ENCODE data around the gene MYO5C. TPM values are rescaled to one million over a fixed set of nuclear protein-coding genes. Genes with fewer than 3 reads are reported as not detected.
"Not testable (repeated sequence)": the region's sequence is repeated elsewhere in the genome, so short reads cannot be mapped to it uniquely, and the experiment has no call there.

The MYO5C gene
- total RNA-seq, 1 donor from 2014 or later = 74.7 TPM

DNA sequence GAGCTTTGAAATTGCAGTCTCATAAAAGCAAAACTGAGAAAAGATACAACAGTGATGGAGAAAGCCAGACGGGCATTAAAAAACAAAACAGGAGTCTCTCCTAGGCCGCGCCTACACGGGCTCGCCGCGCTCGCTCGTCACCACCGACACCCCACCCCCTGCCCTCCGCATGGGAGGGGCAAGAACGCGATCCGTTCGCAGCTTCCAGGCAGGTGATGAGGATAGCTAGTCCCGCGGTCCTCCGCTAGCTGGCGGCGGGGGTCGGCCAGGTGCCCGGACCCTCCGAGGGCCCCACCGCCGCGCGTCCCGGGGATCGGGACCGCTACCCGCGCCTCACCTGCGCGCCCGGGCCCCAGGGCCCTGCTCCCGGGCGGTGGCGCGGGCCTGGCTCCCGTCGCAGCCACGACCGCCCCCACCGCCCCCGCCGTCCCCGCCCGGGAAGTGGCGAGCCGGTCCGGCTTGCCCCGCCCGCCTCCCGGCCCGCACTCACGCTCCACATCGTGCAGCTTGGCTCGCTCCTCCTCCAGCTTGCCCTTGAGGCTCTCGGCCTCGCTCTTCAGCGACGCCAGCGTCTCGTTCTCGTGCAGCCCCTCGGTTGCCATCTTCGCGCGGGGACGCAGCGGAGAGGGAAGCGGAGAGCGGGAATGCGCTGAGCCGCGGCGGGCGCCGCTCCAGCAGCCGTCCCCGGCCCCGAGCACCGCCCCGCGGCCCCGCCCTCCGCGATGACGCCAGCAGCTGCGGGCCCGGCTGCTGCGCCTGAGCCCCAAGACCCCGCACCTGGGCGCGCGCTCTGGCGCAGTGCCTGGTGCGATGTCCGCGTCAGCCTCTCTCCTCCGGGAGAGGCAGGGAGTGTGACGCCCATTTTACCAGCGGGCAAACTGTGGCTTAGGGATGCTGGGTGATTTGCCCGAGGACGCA, 116.1 kb downstream of the MYO5C start:
- TF ChIP-seq, protein P1, sequence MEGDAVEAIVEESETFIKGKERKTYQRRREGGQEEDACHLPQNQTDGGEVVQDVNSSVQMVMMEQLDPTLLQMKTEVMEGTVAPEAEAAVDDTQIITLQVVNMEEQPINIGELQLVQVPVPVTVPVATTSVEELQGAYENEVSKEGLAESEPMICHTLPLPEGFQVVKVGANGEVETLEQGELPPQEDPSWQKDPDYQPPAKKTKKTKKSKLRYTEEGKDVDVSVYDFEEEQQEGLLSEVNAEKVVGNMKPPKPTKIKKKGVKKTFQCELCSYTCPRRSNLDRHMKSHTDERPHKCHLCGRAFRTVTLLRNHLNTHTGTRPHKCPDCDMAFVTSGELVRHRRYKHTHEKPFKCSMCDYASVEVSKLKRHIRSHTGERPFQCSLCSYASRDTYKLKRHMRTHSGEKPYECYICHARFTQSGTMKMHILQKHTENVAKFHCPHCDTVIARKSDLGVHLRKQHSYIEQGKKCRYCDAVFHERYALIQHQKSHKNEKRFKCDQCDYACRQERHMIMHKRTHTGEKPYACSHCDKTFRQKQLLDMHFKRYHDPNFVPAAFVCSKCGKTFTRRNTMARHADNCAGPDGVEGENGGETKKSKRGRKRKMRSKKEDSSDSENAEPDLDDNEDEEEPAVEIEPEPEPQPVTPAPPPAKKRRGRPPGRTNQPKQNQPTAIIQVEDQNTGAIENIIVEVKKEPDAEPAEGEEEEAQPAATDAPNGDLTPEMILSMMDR (IDR thresholded peaks at IDR 0.05) = no peak
- Histone ChIP-seq H3K4me3 (peak overlapping the region; percentile 77), H3K4me1 (peaks cover 17% of the 10 kb centered on the region), H3K27ac (peak overlapping the region; percentile 89), H3K36me3 (no peaks in the 10 kb centered on the region), H3K9me3 (no peaks in the 10 kb centered on the region), H3K27me3 (ENCODE audit: low read depth) (no peaks in the 10 kb centered on the region)
- ATAC-seq = peak; percentile 92 to 95
- intact Hi-C loops (cut with DNase I) = no loop called here
- DNase-seq = peak; percentile 89

DNA sequence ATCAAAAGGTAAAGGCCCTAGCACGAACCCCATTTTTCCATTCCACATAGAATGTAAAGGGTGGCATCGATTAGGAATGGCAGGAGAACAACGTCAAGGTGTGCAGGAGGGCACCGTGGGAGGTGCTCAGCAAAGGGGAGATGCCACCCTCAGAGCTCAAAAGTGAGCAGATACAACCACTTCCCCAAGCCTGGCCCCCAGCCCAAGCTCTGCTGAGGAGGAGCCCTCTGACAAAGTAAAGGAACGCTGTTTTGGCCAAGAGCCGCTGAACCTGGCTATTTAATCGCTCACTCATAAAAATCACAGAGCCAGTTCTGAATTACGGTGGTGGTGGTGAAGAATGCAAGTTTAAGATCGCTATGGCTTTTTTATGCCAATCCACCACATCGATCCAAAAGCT, 116.8 kb downstream of the MYO5C start:
- Histone ChIP-seq H3K9me3 (no peaks in the 10 kb centered on the region), H3K36me3 (no peaks in the 10 kb centered on the region), H3K27me3 (ENCODE audit: low read depth) (no peaks in the 10 kb centered on the region), H3K4me3 (peak overlapping the region; percentile 77), H3K27ac (peak overlapping the region; percentile 89), H3K4me1 (peaks cover 17% of the 10 kb centered on the region)
- TF ChIP-seq, protein P1 (IDR thresholded peaks at IDR 0.05) = no peak
- DNase-seq (no peak), ATAC-seq (no peak)
- intact Hi-C loops (cut with DNase I) = no loop called here

DNA sequence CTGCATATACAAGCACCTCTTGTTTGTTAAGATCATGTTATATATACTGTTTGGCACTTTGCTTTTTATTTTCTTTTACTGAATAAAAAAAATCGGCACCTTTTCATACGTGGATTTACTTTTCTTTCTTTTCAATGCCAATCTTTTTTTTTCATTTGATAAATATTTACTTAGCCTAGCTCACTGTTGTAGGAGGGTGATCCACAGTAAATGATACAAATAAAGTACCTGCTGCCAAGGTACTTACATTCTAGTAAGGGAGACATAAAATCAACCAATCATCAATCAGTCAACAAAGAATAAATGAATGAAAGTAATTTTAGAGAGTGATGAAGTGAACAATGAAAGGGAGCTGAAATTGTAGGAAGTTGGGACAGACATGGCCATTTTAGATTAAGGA, 122.7 kb downstream of the MYO5C start:
- intact Hi-C loops (cut with DNase I) = no loop called here
- Histone ChIP-seq H3K4me1 (no peaks in the 10 kb centered on the region), H3K36me3 (no peaks in the 10 kb centered on the region), H3K27me3 (ENCODE audit: low read depth) (no peaks in the 10 kb centered on the region), H3K9me3 (no peaks in the 10 kb centered on the region), H3K27ac (no peak overlapping the region), H3K4me3 (no peak overlapping the region)
- ATAC-seq = no peak
- TF ChIP-seq, protein P1 (IDR thresholded peaks at IDR 0.05) = no peak
- no peak for DNase-seq

DNA sequence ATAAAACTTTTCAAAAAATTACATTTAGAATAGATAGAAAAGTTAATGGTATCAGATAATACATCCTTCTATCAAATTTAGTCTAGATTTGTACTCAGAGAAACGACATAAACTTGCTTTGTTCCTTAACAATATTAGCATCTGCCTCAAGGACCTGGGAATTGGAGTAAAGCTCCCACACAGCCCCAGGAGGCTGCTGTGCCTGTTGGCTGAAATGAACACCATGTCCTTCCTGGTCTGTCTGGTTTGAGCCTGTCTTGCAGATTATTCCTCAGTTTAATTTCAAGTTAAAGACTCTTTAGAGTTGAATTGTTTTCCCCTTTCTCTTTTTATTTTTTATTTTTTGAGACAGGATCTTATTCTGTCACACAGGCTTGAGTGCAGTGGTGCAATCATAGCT, 123.8 kb downstream of the MYO5C start:
- no peaks in the 10 kb centered on the region for H3K27me3 ChIP-seq (ENCODE audit: low read depth)
- no peak overlapping the region for H3K27ac ChIP-seq
- H3K36me3 ChIP-seq = no peaks in the 10 kb centered on the region
- DNase-seq = no peak
- no peak overlapping the region for H3K4me3 ChIP-seq
- TF ChIP-seq, protein P1 (IDR thresholded peaks at IDR 0.05) = no peak
- intact Hi-C loops (cut with DNase I) = no loop called here
- no peak for ATAC-seq
- H3K4me1 ChIP-seq = no peaks in the 10 kb centered on the region
- H3K9me3 ChIP-seq = no peaks in the 10 kb centered on the region

DNA sequence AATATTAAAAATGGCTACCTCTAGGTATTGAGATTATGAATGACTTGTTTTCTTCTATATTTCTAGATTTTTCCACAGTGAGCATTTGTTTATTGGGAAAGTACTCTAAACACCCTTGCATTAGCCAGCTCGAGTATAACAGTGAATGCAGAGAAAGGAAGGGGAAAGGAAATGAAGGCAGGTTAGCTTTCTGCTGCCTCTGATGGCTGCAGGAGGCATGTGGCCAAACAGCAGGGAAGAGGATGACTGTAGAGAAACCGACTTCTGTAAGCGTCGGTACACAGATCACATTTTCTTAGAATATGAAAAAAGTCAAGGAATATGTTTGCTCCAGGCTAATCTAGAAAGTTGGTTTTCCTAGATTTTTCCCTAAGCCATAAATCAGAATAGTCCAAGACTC, 124.2 kb downstream of the MYO5C start:
- no peaks in the 10 kb centered on the region for H3K36me3 ChIP-seq
- intact Hi-C loops (cut with DNase I) = no loop called here
- DNase-seq (no peak), ATAC-seq (no peak)
- H3K27ac ChIP-seq = no peak overlapping the region
- TF ChIP-seq, protein P1 (IDR thresholded peaks at IDR 0.05) = no peak
- no peaks in the 10 kb centered on the region for H3K27me3 ChIP-seq (ENCODE audit: low read depth)
- H3K9me3 ChIP-seq = no peaks in the 10 kb centered on the region
- no peak overlapping the region for H3K4me3 ChIP-seq
- no peaks in the 10 kb centered on the region for H3K4me1 ChIP-seq

DNA sequence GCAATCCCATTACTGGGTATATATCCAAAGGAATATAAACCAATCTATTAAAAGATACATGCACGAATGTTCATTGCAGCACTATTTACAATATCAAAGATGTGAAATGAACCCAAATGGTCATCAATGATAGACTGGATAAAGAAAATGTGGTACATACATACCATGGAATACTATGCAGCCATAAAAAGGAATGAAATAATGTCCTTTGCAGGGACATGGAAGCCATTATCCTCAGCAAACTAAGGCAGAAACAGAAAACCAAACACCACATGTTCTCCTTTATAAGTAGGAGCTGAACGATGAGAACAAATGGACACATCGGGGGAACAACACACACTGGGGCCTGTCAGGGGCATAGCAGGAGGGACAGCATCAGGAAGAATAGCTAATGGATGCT, 125.4 kb downstream of the MYO5C start:
- DNase-seq; H3K27ac ChIP-seq; H3K27me3 ChIP-seq (ENCODE audit: low read depth); H3K9me3 ChIP-seq; H3K36me3 ChIP-seq; ATAC-seq; intact Hi-C loops (cut with DNase I); H3K4me1 ChIP-seq; H3K4me3 ChIP-seq: not testable (repeated sequence)

DNA sequence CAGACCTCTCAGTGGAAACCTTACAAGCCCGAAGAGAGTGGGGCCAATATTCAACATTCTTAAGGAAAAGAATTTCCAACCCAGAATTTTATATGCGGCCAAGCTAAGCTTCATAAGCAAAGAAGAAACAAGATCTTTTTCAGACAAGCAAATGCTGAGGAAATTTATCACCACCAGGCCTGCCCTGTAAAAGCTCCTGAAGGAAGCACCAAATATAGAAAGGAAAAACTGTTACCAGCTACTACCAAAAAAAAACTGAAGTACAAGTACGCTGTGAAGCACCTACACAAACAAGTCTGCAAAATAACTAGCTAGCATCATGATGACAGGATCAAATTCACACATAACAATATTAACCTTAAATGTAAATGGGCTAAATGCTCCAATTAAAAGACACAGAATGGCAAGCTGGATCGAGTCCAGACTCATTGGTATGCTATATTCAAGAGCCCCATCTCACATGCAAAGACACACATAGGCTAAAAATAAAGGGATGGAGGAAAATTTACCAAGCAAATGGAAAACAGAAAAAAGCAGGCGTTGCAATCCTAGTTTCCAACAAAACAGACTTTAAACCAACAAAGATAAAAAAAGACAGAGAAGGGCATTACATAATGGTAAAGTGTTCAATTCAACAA, 130.0 kb downstream of the MYO5C start:
- intact Hi-C loops (cut with DNase I); H3K27me3 ChIP-seq (ENCODE audit: low read depth); H3K36me3 ChIP-seq; ATAC-seq; H3K4me1 ChIP-seq; H3K9me3 ChIP-seq; DNase-seq; H3K27ac ChIP-seq; H3K4me3 ChIP-seq: not testable (repeated sequence)

Measured in lower lobe of right lung (tissue), 2 donors.